ENCODE results near the gene ERC2. TPM values are rescaled to one million over a fixed set of nuclear protein-coding genes. Genes with fewer than 3 reads are reported as not detected.

ERC2 gene
- total and polyA plus RNA-seq, 12 donors = 0.22 to 4.2 (median 1.7) TPM

DNA sequence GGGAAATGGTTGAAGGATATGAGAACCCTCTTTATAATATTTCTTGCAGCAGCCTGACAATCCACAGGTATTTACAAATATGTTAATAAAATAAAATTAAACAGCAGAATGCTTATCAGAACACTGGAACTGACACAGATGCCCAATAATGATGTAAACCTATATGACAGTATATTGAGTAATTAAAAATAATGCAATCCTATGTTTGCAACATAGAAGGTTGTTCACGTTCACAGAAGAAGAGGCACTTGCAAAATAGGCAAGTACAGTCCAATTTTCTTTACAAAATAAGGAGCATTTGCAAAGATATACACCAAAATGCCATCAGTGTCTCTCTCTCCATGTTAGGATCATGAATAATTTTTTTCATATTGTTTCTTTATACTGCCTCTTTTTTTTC, 584.2 kb downstream of the ERC2 start:
- Histone ChIP-seq H3K9me3 (no peaks in the 10 kb centered on the region), H3K36me3 (no peaks in the 10 kb centered on the region), H3K27me3 (peaks cover 0 to 14% (median 0%) of the 10 kb centered on the region in 7 donors), H3K4me3 (no peak overlapping the region), H3K27ac (no peak overlapping the region), H3K4me1 (no peaks in the 10 kb centered on the region)
- intact Hi-C loops (cut with DNase I) = no loop called here
- WGBS, 2 donors = 69 to 93% methylated on average over 1 of the region's 1 CpG
- TF ChIP-seq, protein P1, sequence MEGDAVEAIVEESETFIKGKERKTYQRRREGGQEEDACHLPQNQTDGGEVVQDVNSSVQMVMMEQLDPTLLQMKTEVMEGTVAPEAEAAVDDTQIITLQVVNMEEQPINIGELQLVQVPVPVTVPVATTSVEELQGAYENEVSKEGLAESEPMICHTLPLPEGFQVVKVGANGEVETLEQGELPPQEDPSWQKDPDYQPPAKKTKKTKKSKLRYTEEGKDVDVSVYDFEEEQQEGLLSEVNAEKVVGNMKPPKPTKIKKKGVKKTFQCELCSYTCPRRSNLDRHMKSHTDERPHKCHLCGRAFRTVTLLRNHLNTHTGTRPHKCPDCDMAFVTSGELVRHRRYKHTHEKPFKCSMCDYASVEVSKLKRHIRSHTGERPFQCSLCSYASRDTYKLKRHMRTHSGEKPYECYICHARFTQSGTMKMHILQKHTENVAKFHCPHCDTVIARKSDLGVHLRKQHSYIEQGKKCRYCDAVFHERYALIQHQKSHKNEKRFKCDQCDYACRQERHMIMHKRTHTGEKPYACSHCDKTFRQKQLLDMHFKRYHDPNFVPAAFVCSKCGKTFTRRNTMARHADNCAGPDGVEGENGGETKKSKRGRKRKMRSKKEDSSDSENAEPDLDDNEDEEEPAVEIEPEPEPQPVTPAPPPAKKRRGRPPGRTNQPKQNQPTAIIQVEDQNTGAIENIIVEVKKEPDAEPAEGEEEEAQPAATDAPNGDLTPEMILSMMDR (IDR thresholded peaks at IDR 0.05) = no peak
- ATAC-seq = no peak
- DNase-seq = no peak

DNA sequence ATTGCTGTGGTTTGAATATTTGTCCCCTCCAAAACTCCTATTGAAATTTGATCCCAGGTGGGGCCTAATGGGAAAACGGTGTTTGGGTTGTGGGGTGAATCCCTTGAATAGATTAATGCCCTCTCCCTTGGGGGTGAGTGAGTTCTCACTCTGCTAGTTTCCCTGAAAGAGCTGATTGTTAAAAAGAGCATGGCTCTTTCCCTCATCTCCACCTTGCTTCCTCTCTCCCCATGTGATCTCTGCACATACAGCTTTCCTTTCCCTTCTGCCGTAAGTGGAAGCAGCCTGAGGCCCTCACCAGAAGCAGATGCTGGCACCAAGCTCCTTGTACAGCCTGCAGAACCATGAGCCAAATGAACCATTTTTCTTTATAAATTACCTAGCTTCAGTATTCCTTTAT, 586.3 kb downstream of the ERC2 start:
- 26 to 75% methylated on average over 2 of the region's 2 CpGs for WGBS, 2 donors
- Histone ChIP-seq H3K27me3 (peaks cover 0 to 14% (median 0%) of the 10 kb centered on the region in 7 donors), H3K27ac (no peak overlapping the region), H3K36me3 (no peaks in the 10 kb centered on the region), H3K9me3 (no peaks in the 10 kb centered on the region), H3K4me3 (no peak overlapping the region), H3K4me1 (no peaks in the 10 kb centered on the region)
- TF ChIP-seq, protein P1 (IDR thresholded peaks at IDR 0.05) = no peak
- ATAC-seq = no peak
- DNase-seq = no peak
- intact Hi-C loops (cut with DNase I) = no loop called here

DNA sequence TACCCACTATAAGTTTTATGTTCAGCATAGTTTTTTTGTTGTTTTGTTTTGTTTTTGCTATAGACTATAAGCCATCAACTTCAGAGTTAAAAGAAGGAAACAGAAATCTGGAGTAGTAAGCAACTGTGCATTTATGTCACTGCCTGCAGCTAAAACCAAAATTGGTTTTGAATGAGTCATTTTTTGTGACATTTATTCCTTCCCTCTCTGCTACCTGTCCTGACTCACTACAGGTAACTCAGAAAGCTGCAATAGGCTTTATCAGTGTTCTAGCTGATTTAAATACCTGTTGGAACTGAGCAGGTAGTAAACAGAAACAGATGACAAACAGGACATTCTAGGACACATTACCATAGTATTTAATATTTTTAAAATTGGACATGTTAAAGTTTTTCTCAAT, 587.9 kb downstream of the ERC2 start:
- Histone ChIP-seq H3K4me3 (no peak overlapping the region), H3K27me3 (peaks cover 0 to 14% (median 0%) of the 10 kb centered on the region in 7 donors), H3K4me1 (no peaks in the 10 kb centered on the region), H3K27ac (no peak overlapping the region), H3K9me3 (no peaks in the 10 kb centered on the region), H3K36me3 (no peaks in the 10 kb centered on the region)
- TF ChIP-seq, protein P1 (IDR thresholded peaks at IDR 0.05) = no peak
- no peak for DNase-seq
- intact Hi-C loops (cut with DNase I) = no loop called here
- no peak for ATAC-seq

DNA sequence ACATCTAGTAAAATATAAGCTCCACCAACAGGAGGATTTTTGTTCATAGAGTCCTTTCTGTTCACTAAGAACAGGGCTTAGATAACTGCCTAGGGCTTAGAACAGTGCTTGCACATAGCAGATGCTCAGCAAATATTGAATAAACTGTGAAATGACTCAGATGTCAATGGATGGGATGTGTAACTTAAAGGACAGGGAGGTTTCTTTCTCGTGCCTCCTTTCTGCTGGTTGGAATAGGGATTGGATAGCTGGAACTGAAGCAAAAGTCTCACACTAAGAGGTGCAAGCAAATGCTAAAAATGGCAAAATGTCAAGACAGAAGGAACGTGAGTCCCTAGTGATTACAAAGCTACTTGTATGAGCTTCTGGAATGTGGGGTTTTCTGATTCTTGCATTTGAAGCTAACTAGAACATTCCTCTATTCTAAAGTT, 588.4 kb downstream of the ERC2 start:
- H3K36me3 ChIP-seq = no peaks in the 10 kb centered on the region
- TF ChIP-seq, protein P1 (IDR thresholded peaks at IDR 0.05) = no peak

More for the DNA sequence above, 588.4 kb downstream of the ERC2 start:
- DNase-seq (no peak), ATAC-seq (no peak)
- 42 to 50% methylated on average over 2 of the region's 2 CpGs for WGBS, 2 donors
- Histone ChIP-seq H3K4me1 (no peaks in the 10 kb centered on the region), H3K27me3 (peaks cover 0 to 14% (median 0%) of the 10 kb centered on the region in 7 donors), H3K27ac (no peak overlapping the region), H3K4me3 (no peak overlapping the region), H3K9me3 (no peaks in the 10 kb centered on the region)
- intact Hi-C loops (cut with DNase I) = no loop called here

All from heart right ventricle (tissue), 16 donors.